HepG2 (cell line): Measurements from ENCODE around the gene SULT1C4. TPM values are rescaled to one million over a fixed set of nuclear protein-coding genes. Genes with fewer than 3 reads are reported as not detected.

Experiments
- ATAC-seq: fragments of 200-7000 bp; cut with Tn5 transposase; 3 replicates; pipeline ENCODE4 v1.9.1; 2020; ENCODE audit warnings: mild to moderate bottlenecking, moderate library complexity
- BruUV-seq: library from RNA; stranded (reverse); fragments of 400-500 nt; replicated peaks from 2 replicates; lab custom pipeline; 2021; lab: Mats Ljungman, UMichigan
- CTCF ChIA-PET: fragments of 300-600 bp; formaldehyde crosslinking; extraction: SDS; loops from one replicate; lab custom pipeline; 2021; ENCODE audit warnings: low total read pairs, inconsistent platforms, low intra/inter-chr PET ratio; lab: Yijun Ruan, JAX
- POLR2A ChIA-PET: fragments of 350-600 bp; sonication (Branson Sonifier 250); formaldehyde crosslinking; loops from one replicate; lab custom pipeline; 2020; ENCODE audit warnings: antibody characterized with exemption, inconsistent platforms; lab: Yijun Ruan, JAX
- DNase-seq: peaks from one replicate; pipeline ENCODE4 v3.0.0-alpha.2; 2015; ENCODE audit warnings: low spot score
- FAIRE-seq: peaks from 3 replicates; lab custom pipeline; 2011; peaks lifted over from hg19 to GRCh38; lab: Jason Lieb, UNC
- H2AFZ ChIP-seq: one replicate; pipeline ENCODE4 v1.6.1; 2011; ENCODE audit warnings: low read length, inconsistent platforms
- H3K27ac ChIP-seq: fragments of 300-600 bp; 3 replicates; pipeline ENCODE4 v1.8.0; 2011; ENCODE audit warnings: mixed run types, mild to moderate bottlenecking, mixed read lengths, low read length, inconsistent platforms; ENCODE audit not compliant: insufficient read depth; ENCODE audit errors: extremely low read length
- H3K27me3 ChIP-seq, 2 experiments: fragments of 200-600 bp in 1 of 2; 2 replicates in 1 of 2; 3 replicates in 1 of 2; pipeline versions ENCODE4 v1.6.0 to v1.8.0; 2011; ENCODE audit warnings: low read length in 2 of 2, mild to moderate bottlenecking in 2 of 2, moderate library complexity in 2 of 2, inconsistent platforms in 1 of 2; ENCODE audit not compliant: insufficient read depth in 2 of 2, control insufficient read depth in 1 of 2
- H3K36me3 ChIP-seq, 2 experiments: fragments of 200-600 bp in 1 of 2; replicated peaks in 1 of 2; 2 replicates in 1 of 2; 3 replicates in 1 of 2; pipeline versions ENCODE4 v1.5.1 to v1.8.0; 2011; ENCODE audit warnings: low read length in 2 of 2, inconsistent platforms in 1 of 2; ENCODE audit not compliant: insufficient read depth in 2 of 2, control insufficient read depth in 1 of 2
- H3K4me1 ChIP-seq: 2 replicates; pipeline ENCODE4 v1.5.1; 2012; ENCODE audit warnings: low read length, inconsistent platforms; ENCODE audit not compliant: insufficient read depth
- H3K4me2 ChIP-seq: 2 replicates; pipeline ENCODE4 v1.6.0; 2011; ENCODE audit warnings: low read depth, low read length, inconsistent platforms
- H3K4me3 ChIP-seq, 3 experiments: fragments of 200-600 bp in 1 of 3; sonication (generic), shearing (Covaris generic) in 1 of 3; replicated peaks in 1 of 3; 2 replicates each; pipeline ENCODE4 v1.5.1; 2011 to 2016; ENCODE audit warnings: low read length in 3 of 3, inconsistent platforms in 2 of 3, low read depth in 2 of 3, mild to moderate bottlenecking in 2 of 3, control low read depth in 1 of 3, mixed read lengths in 1 of 3; ENCODE audit not compliant: insufficient read depth in 1 of 3
- H3K79me2 ChIP-seq: one replicate; pipeline ENCODE4 v1.6.1; 2011; ENCODE audit warnings: low read length, inconsistent platforms; ENCODE audit not compliant: insufficient read depth
- H3K9ac ChIP-seq: 2 replicates; pipeline ENCODE4 v1.6.0; 2011; ENCODE audit warnings: mild to moderate bottlenecking, low read depth, low read length, inconsistent platforms; ENCODE audit not compliant: insufficient read depth
- H3K9me3 ChIP-seq: 2 replicates; pipeline ENCODE4 v1.5.1; 2012; ENCODE audit warnings: mild to moderate bottlenecking, low read length
- H4K20me1 ChIP-seq: 2 replicates; pipeline ENCODE4 v1.6.0; 2011; ENCODE audit warnings: inconsistent platforms, mild to moderate bottlenecking, low read length, moderate library complexity; ENCODE audit not compliant: insufficient read depth
- CENPX ChIP-seq: sonication (generic); formaldehyde crosslinking; IDR thresholded peaks from 2 replicates; pipeline ENCODE4 v1.9.0; 2021; ENCODE audit warnings: mild to moderate bottlenecking, missing genetic modification reagents, moderate library complexity
- MAFF ChIP-seq: IDR thresholded peaks from 2 replicates; pipeline ENCODE4 v1.6.1; 2011; ENCODE audit warnings: low read depth, low read length, improper control_type of control experiment
- MAFK ChIP-seq, 2 experiments: IDR thresholded peaks in 1 of 2; conservative IDR thresholded peaks in 1 of 2; 2 replicates each; pipeline ENCODE4 v1.6.1; 2011; ENCODE audit warnings: improper control_type of control experiment in 2 of 2, low read length in 2 of 2
- SRF ChIP-seq: IDR thresholded peaks from 2 replicates; pipeline ENCODE4 v1.6.1; 2011; ENCODE audit warnings: mild to moderate bottlenecking, low read depth, low read length, moderate library complexity
- STAT5B ChIP-seq: sonication (generic); formaldehyde crosslinking; IDR thresholded peaks from 2 replicates; pipeline ENCODE4 v1.4.0; 2020; ENCODE audit warnings: missing genetic modification reagents
- TP53 ChIP-seq: sonication (generic); formaldehyde crosslinking; conservative IDR thresholded peaks from 2 replicates; pipeline ENCODE4 v1.4.0; 2020; ENCODE audit warnings: missing genetic modification reagents
- USF2 ChIP-seq, 2 experiments: sonication (generic) in 1 of 2; formaldehyde crosslinking in 1 of 2; IDR thresholded peaks; 2 replicates each; pipeline versions ENCODE4 v1.5.1 to v1.6.1; 2011 to 2020; ENCODE audit warnings: borderline replicate concordance in 1 of 2, low read depth in 1 of 2, low read length in 1 of 2, mild to moderate bottlenecking in 1 of 2, missing genetic modification reagents in 1 of 2, moderate library complexity in 1 of 2
- ZHX1 ChIP-seq: sonication (generic); formaldehyde crosslinking; IDR thresholded peaks from 2 replicates; pipeline ENCODE4 v1.8.1; 2022; ENCODE audit warnings: low read depth, mild to moderate bottlenecking, missing genetic modification reagents
- ZNF562 ChIP-seq: sonication (generic); formaldehyde crosslinking; IDR thresholded peaks from 2 replicates; pipeline ENCODE4 v1.8.0; 2022; ENCODE audit warnings: missing genetic modification reagents, borderline replicate concordance
- WGBS: methylation state at CpG from one replicate; pipeline ENCODE4 v1.1.6; 2017; ENCODE audit warnings: low lambda C conversion rate; 5-methylcytosine and 5-hydroxymethylcytosine counted together
- in situ Hi-C: cut with HindIII; loops from 2 replicates; pipeline ENCODE4 v1.10.0; 2017; ENCODE audit warnings: low pct_unique_long_range_greater_than_20kb; ENCODE audit not compliant: extremely low pct_ligation_motif_present
- intact Hi-C: fragments of 100-400 bp; cut with micrococcal nuclease; formaldehyde crosslinking; loops from one replicate; pipeline ENCODE4 v1.10.0; 2022; ENCODE audit not compliant: unreplicated experiment
- polyA plus RNA-seq, 8 experiments: library from polyadenylated mRNA; depleted of rRNA in 3 of 8; stranded (reverse) in 7 of 8; unstranded in 1 of 8; fragments of >200 nt; fragmentation: Illumina TruSeq in 4 of 8; extraction: Trizol in 4 of 8; gene quantifications; 2 replicates each; pipeline versions ENCODE4 v1.2.1 to v1.2.3, GENCODE V29; 2011 to 2016; ENCODE audit warnings: low read depth in 4 of 8, missing spikeins in 1 of 8, mixed read lengths in 1 of 8; ENCODE audit not compliant: insufficient read depth in 1 of 8
- total RNA-seq, 5 experiments: library from RNA; depleted of rRNA; stranded (reverse); fragments of >200 nt; fragmentation: Illumina TruSeq; extraction: Trizol; gene quantifications; 2 replicates each; pipeline ENCODE4 v1.2.3, GENCODE V29; 2016; ENCODE audit warnings: low read depth in 1 of 5

SULT1C4 gene
- total and polyA plus RNA-seq, 2 of the 13 experiments (the other 11 are each of a cell fraction or from before 2014, with no cell fraction given), result 1.3 to 8.6 TPM

GRCh38 chr2:108364676-108365297, 13.0 kb upstream of the SULT1C4 start:
- TF ChIP-seq STAT5B (no peak), SRF (peak; percentile 75; the same call in 1 of the 2 replicates), MAFK (conservative IDR thresholded peaks at IDR 0.05 in 1 of 2, IDR thresholded peaks at IDR 0.05 in 1 of 2; ENCODE audit: low read length in 2 of 2) (peak; percentile 70), TP53 (CRISPR knock-in tag) (peak; percentile 93), CENPX (CRISPR knock-in tag) (no peak), USF2 (IDR thresholded peaks at IDR 0.05; ENCODE audit: low read depth, low read length) (no peak), USF2 (CRISPR knock-in tag; IDR thresholded peaks at IDR 0.05; ENCODE audit: borderline replicate concordance) (0 out of 2 replicates have a peak, but pooled peaks have one; percentile 23), ZHX1 (CRISPR knock-in tag) (no peak), MAFF (peak; percentile 56; the same call in 1 of the 2 replicates), ZNF562 (peak; percentile 90; the same call in 1 of the 2 replicates)
- DNase-seq, result peak; percentile 48
- Histone ChIP-seq H2AFZ (no peak overlapping the region), H3K4me3 (no peak overlapping the region), H4K20me1 (no peaks in the 10 kb centered on the region), H3K4me2 (no peak overlapping the region), H3K79me2 (no peaks in the 10 kb centered on the region), H3K9ac (no peak overlapping the region), H3K27me3 (no peaks in the 10 kb centered on the region), H3K36me3 (no peaks in the 10 kb centered on the region), H3K4me1 (peaks cover 15% of the 10 kb centered on the region), H3K27ac (no peak overlapping the region), H3K9me3 (peaks cover 15% of the 10 kb centered on the region)
- WGBS, result 81% methylated on average over 6 of the region's 6 CpGs
- no peak for FAIRE-seq
- in situ Hi-C loops, result no loop called here
- POLR2A ChIA-PET, result interaction anchor here (0.6 to 1.5 kb wide), 3 partner anchors 84 to 315 kb away, joined by 3 to 4 read pairs (median 4); partner anchors contain the start of gene GCC2
- ATAC-seq, result no peak; the same call in 2 of the 3 replicates
- CTCF ChIA-PET, result no interaction called here
- intact Hi-C loops, result no loop called here
- BruUV-seq, result no TSS peak
